NK-92 (cell line): ENCODE results near the gene ZNF644.
"Not testable (repeated sequence)": the region's sequence is repeated elsewhere in the genome, so short reads cannot be mapped to it uniquely, and the experiment has no call there.

Experiments
- DNase-seq: peaks from one replicate; lab custom pipeline; 2025; ENCODE audit not compliant: unreplicated experiment; lab: John Stamatoyannopoulos, UW

Gene ZNF644

DNA sequence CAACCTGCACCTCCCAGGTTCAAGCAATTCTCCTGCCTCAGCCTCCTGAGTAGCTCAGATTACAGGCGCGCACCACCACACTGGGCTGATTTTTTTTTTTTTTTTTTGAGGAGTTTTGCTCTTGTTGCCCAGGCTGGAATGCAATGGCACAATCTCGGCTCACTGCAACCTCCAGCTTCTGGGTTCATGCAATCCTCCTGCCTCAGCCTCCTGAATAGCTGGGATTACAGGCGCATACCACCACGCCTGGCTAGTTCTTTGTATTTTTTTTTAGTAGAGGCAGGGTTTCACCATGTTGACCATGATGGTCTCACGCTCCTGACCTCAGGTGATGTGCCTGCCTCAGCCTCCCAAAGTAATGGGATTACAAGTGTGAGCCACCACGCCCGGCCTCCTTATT lies 93.6 kb downstream of the ZNF644 start:
- not testable (repeated sequence) for DNase-seq

DNA sequence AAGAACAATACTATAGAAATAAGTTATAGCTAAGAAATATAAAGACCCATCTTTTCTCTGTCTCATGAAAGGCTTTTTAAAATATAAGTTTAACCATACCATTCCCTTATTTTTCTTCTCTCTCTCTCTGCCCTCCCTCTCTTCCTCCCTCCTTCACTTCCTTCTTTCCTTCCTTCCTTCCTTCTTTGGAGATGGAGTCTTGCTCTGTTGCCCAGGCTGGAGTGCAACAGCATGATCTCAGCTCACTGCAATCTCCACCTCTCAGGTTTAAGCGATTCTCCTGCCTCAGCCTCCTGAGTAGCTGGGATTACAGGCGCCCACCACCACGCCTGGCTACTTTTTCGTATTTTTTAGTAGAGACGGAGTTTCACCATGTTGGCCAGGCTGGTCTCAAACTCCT lies 94.2 kb downstream of the ZNF644 start:
- not testable (repeated sequence) for DNase-seq

DNA sequence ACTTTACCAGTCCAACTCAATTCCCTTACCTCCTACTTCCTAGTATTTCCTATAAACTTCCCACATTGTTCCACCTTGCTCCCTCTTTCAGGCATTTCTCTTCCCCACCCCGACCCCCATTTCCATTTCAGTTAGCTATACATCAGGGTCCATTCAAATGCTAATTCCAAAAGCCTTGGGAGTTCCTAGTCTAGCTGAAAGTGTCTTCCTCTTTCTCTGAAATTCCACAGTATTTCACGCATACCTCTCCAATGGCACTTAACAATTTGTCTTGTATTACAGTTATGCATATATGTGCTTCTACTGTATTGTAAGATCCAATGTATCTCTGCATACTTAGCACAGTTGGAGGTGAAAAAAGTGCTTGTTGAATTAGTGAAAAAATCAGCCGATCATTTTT lies 94.9 kb downstream of the ZNF644 start:
- no peak for DNase-seq

DNA sequence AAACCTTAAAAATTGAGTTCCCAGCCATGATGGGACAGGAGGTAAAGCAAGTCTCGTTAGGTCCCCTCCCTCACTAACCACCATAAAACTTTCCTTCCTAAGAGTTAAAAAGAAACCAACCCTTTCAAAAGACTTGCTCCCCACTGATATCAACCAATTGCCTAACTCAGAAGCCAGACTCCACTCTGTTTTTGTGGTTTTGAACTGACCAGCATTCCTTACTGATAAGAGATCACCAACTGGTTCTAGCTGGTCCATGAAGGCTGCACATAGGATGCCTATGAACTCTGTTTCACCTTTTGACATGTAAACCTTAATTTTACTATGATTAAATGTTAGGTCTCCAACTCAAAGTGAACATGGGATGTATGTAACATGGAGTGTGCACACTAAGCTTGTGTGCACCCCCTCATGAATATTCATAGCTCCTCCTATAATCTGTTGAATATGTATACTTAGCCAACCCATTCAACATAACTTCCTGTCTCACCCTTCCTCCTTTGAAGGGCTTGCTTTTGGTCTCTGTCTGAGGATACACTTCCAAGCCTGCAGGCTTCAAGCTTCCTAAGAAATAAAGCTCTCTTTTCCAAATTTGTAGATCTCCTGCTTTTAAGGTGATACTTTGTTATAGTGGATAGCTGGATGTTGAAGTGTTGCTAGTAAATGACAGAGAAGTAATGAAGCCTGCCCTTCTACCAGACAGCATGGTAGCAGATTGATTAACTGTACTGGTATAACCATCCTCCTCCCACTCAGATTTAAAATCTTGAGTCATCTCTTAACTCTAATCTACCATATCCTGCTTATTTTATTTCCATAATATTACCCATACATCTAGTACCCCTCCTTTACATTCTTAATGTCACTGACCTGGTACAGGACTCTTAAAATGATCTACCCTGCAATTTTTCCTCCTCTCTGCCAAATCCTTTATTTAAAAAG lies 95.6 kb downstream of the ZNF644 start:
- no peak for DNase-seq

DNA sequence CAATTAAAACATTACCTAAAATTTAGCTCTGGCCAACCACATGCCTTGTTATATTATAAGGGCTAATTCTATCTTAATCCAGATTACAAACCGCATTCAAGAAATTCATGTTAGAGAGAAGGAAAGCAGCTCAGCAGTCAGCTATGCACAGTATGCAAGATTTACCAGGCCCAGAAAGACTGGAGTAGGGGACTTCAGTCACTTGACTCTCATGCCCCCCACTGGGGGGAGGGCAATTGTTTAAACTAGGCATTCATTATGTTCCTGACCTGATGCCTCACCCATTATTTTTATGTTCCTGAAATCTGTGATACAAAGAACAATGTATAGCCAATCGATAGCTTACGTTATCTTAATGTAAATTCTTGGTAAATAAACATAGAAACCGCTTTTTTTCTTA lies 96.9 kb downstream of the ZNF644 start:
- DNase-seq: no peak

DNA sequence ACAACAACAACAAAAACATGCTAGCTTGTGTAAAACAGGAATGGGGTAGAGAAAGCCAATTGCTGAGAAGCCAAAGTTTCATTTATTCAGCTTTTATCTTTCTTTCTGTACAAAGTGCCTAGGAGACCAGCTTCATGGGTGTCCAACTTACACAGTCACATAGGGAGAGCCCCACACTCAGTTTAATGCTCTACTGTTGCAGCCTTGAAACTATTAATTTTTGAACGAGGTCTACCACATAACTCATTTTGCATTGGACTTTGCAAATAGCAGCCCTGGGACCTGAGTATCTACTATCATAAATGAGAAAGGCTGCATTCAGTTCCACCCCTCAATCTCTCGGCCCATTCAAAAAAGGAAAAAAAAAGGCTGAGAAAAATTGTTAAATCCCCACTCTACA lies 98.8 kb downstream of the ZNF644 start:
- no peak for DNase-seq

DNA sequence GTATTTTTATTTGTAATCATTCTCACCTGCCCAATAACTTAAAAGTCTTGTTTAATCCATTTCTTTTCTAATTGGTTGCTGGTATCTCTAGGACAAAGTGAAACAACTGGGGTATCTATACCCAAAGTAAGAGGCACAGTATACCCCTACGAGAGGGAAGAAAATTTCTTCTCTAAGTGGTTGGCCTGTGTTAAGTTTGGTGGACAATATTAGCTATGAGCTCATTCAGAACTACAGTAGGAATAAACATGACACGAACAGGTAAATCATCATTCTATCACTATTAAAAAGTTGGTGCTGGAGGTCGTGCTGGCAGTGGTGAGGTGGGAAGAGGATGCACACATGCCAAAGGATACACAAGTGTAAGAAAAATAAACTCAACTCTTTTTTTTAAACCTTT lies 99.6 kb downstream of the ZNF644 start:
- no peak for DNase-seq

DNA sequence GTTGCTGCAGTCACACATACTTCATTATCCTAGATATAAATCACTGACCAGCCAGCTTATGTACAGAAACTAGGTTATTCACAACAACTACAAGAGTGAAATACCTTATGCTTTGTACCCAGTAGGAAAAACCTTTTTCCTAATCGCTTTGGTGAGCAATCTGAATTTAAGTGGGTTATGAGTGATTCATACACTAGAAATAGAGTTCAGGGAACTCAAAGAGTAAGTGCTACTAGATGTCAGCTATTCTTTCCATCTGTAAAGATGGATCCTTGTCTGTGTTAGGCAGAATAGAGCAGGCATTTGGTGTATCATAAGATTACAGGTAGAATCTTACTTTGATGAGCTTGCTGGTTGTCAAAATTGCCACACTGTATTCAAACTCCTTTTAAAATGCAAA lies 101.9 kb downstream of the ZNF644 start:
- no peak for DNase-seq

DNA sequence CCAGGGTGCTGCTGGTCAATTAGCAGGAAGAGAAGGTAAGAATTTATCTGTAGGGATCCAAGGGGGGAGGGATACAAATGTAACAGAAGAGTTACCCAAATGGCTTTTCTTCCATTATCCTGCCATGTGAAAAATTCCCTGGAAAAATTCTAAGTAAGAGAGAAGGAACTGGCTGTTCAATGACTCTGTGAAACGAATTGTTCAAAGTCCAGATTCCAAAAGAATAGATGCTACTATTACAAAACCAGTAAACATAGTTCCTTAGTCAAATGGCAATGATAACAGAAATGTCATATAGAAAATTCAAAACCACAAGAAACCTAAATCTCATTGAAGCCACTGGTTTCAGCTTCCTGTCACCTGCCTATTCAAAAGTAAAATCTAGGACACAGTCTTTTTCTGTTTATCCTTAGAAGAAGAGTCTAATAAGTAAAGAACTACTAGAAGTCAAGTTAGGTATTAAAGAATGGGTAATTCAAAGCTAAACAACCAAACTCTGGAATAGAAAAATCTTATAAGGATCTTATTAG lies 102.6 kb downstream of the ZNF644 start:
- no peak for DNase-seq

DNA sequence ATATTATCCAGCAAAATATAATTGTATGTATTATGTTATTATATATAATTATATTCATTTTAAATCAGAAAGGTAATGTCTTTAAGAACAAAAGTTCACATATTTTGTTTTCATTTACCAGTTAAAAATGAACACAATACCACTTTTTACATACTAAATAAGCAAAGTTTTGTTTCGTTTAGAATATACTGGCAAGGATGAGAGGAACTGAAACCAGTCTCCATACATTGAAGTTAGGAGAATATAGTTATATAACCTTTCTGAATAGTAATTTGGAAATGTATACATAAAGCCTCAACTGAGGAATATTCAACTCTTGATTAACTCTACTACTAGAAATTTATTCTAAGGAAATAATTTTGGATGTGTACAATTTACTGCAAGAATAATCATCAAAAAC lies 110.5 kb downstream of the ZNF644 start:
- DNase-seq: no peak

DNA sequence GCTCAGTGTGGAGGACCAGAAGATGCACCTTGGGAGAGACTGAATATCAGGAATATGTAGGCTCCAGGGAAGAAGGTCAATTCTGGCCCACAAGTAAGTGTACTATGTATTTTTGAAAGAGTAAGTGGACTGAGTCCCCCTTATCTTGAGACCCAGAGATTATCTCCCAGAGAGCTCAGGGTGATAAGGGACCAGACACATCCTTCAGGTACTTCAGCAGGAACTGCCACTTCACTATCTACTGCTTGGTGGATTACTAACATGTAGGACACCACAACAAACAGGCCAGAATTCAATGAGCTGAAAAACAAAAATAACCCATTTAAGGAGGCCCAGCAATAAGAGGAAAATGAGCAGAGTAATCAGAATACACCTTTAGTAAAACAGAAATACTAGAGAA lies 119.2 kb downstream of the ZNF644 start:
- DNase-seq: no peak

DNA sequence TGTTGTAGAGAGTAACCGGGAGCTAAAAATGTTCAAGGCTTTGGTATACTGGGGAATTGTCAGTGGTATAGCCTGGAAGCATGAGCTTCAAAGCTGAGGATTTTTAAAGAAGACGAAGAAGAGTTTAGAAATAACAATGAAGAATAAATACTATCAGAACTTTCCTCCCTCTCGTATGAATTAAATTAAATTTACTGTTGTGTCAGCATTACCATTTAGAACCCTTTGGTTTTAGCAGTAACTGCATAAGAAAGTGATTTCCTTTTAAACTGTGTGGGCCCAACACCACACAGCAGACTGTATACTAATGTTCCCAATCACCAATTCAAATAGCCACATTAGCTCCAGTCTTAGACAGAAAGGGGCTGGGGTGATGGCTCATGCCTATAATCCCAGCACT lies 122.6 kb downstream of the ZNF644 start:
- DNase-seq: no peak

DNA sequence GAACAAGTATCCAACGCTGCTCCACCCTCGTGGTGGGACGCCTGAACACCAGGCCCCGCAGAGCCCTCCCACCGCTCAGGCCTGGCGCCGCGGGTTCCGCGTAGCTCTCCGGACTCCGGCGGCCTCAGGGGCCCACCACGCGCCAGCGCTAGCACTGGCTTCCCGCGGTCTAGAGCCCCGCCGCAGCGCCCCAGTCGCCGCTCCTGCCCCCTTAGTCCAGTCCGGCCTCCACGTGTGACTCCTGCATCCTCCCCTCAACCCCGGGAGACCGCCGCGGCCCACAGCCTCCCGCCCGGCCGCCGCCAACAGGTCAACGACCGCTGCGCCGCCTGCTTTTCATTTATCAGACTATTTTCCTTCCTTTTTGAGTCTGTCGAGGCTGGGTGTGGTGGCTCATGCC lies 128.2 kb downstream of the ZNF644 start:
- not testable (repeated sequence) for DNase-seq

DNA sequence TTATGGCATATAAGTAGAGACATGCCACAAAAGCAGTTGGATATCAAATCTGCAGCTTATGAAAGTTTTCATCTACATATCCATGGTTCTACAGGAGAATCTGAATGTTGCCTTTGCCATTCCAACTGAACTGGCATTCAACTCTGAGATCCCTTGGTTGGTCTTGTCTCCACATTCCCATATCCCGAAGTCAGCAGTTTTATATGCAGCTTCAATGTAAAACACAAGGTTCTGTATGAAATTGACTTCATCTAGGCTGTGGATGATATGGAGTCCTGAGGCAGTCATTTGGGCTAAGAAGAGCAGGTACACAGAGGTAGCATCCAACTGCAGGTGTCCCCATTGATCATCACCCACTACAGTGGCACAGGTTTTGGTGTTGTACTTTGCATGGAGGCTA lies 129.0 kb downstream of the ZNF644 start:
- not testable (repeated sequence) for DNase-seq

DNA sequence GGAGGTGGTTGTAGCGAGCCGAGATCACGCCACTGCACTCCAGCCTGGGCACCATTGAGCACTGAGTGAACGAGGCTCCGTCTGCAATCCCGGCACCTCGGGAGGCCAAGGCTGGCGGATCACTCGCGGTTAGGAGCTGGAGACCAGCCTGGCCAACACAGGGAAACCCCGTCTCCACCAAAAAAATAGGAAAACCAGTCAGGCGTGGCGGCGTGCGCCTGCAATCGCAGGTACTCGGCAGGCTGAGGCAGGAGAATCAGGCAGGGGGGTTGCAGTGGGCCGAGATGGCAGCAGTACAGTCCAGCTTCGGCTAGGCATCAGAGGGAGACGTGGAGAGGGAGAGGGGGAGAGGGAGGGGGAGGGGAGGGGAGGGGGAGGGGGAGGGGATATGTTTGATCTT lies 129.6 kb downstream of the ZNF644 start:
- DNase-seq: not testable (repeated sequence)

DNA sequence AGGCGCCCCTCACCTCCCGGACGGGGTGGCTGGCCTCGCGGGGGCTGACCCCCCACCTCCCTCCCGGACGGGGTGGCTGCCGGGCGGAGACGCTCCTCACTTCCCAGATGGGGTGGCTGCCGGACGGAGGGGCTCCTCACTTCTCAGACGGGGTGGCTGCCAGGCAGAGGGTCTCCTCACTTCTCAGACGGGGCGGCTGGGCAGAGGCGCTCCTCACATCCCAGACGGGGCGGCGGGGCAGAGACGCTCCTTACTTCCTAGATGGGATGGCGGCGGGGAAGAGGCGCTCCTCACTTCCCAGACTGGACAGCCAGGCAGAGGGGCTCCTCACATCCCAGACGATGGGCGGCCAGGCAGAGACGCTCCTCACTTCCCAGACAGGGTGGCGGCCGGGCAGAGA lies 130.1 kb downstream of the ZNF644 start:
- not testable (repeated sequence) for DNase-seq

DNA sequence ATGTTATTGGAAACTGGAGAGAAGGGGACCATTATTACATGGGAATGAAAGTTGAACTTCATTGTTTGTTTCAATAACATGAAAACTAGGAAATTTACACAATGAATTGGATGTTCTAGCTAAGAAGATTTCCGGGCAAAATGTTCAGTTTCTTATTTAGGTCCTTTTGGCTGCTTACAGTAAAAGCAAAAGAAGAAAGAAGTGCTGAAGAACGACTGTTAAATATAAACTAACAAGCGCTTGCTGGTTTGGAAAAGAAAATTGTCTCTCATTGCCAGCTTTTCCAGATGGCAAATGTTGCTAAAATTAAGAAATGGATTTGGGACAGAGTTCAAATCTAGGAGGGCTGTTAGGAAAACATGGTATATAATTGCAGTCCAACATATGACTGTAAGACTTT lies 139.6 kb downstream of the ZNF644 start:
- no peak for DNase-seq

DNA sequence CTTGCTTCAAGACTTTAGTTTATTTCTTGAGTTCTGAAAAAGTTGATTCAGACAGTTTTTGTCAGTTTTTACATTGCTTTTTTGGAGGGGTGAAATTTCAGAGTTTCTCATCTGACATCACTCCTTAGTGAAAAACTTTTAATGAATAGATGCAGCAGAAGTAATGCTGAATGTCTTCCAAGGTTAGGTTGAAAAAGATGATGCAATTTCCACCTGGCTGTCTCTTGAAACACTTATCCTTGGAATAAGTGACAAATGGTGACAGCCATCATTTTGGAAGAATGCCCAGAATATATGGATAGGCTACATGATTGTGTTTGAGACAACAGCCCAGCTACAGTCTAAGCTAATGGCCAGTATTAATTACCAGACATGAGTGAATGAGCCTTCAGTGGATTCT lies 140.8 kb downstream of the ZNF644 start:
- no peak for DNase-seq

DNA sequence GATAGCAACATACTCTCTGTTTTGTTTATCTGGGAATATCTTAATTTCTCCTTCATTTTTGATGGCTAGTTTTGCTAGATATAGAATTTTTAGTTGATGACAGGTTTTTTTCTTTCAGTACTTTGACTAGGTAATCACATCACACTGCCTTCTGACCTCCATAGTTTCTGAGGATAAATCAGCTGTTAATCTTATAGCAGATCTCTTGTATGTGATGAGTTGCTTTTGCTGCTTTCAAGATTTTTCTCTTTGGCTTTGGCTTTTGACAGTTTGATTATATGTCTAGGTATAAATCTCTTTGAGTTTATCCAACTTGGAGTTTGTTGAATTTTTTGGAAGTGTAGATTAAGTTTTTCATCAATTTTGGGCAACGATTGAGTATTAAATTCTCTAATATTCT lies 142.6 kb downstream of the ZNF644 start:
- no peak for DNase-seq

DNA sequence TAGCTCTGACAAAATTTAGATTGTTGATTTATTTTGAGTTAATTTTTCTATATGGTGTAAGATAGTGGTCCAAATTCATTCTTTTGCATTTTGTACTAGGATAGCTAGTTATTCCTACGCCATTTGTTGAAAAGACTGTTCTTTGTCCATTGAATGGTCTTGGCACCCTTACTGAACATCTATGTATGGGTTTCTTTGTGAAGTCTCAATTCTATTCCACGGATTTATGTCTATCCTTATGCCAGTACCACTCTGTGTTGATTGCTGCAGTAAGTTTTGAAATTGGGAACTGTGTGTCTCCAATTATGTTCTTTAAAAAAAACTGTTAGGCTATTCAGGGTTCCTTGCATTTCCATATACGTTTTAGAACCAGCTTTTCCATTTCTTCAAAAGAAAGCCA lies 145.7 kb downstream of the ZNF644 start:
- DNase-seq: no peak
